Upper lobe of left lung (tissue), 4 donors: ENCODE measurements around the gene ACP7.

Experiments used
- CTCF ChIP-seq, 6 experiments: fragments of 450-650 bp in 4 of 6; fragments of 200-600 bp in 2 of 6; sonication (generic) in 2 of 6; IDR thresholded peaks; one replicate each; pipeline ENCODE4 v1.5.1; 2016 to 2019; ENCODE audit warnings: antibody characterized with exemption in 6 of 6
- EP300 ChIP-seq, 4 donors: sonication (generic); formaldehyde crosslinking; IDR thresholded peaks; one replicate each; pipeline ENCODE4 v1.5.1; 2017; ENCODE audit warnings: antibody characterized with exemption in 4 of 4, control low read depth in 2 of 4
- POLR2A ChIP-seq, 4 donors: fragments of 450-650 bp; IDR thresholded peaks; one replicate each; pipeline ENCODE4 v1.5.1; 2016 to 2017; ENCODE audit warnings: antibody characterized with exemption in 4 of 4, mild to moderate bottlenecking in 2 of 4
- POLR2AphosphoS5 ChIP-seq, 2 donors: sonication (generic); formaldehyde crosslinking; IDR thresholded peaks; one replicate each; pipeline ENCODE4 v1.5.1; 2017; ENCODE audit warnings: antibody characterized with exemption in 2 of 2

- TF ChIP-seq POLR2AphosphoS5 (IDR thresholded peaks at IDR 0.05) (no peak), CTCF (IDR thresholded peaks at IDR 0.05) (no peak), POLR2A (IDR thresholded peaks at IDR 0.05) (no peak), EP300 (IDR thresholded peaks at IDR 0.05) (no peak)
These were observed 24.9 kb upstream of the ACP7 start for GRCh38 chr19:39059302-39059701.
